Measurements from ENCODE around the gene IQUB.

DNA sequence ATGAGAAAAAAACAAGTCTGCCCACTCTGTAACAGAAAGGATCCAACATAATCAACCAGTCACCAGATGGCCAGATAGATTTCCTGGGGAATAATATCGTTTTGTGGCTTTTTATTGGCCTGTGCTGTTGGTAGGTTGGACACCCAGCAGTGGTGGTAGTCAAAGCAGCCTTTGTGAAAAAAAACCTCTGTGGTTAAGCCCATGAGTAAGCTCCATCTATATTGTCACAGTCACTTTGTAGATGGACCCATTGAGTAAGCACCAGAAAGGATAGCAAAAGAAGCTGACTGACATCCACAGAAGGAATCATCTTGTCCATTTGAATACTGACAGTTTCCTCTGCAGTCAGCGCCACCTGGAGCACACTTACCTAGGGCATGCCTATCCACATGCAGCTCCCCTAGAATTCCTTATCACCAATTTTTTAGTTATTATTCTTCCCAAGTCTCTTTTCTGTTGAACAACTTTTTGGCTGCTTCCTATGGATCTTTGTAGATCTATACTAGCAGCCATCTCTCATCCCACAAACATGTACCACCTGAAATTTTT, 96.9 kb downstream of the IQUB start:
- TF ChIP-seq CTCF (conservative IDR thresholded peaks at IDR 0.05 in 1 of 2, IDR thresholded peaks at IDR 0.05 in 1 of 2; ENCODE audit: low read depth in 1 of 2, low read length in 2 of 2) = no peak
- no peak for TF ChIP-seq EZH2 (IDR thresholded peaks at IDR 0.05; ENCODE audit: low read length, missing control alignments)
